Vagina (tissue), 2 donors: Measurements from ENCODE around the gene MAP4K2.

Experiments
- POLR2AphosphoS5 ChIP-seq, 2 donors: sonication (generic); formaldehyde crosslinking; IDR thresholded peaks; one replicate each; pipeline ENCODE4 v1.9.0; 2017; ENCODE audit warnings: antibody characterized with exemption in 2 of 2, mild to moderate bottlenecking in 2 of 2, low read depth in 1 of 2; ENCODE audit not compliant: insufficient read depth in 1 of 2
- TF ChIP-seq, protein P1 (sequence below), 3 experiments: fragments of 450-650 bp in 2 of 3; fragments of 200-600 bp in 1 of 3; sonication (generic) in 1 of 3; IDR thresholded peaks; one replicate each; pipeline ENCODE4 v1.5.1; 2017 to 2019; ENCODE audit warnings: antibody characterized with exemption in 3 of 3, mild to moderate bottlenecking in 2 of 3, moderate library complexity in 2 of 3

DNA sequence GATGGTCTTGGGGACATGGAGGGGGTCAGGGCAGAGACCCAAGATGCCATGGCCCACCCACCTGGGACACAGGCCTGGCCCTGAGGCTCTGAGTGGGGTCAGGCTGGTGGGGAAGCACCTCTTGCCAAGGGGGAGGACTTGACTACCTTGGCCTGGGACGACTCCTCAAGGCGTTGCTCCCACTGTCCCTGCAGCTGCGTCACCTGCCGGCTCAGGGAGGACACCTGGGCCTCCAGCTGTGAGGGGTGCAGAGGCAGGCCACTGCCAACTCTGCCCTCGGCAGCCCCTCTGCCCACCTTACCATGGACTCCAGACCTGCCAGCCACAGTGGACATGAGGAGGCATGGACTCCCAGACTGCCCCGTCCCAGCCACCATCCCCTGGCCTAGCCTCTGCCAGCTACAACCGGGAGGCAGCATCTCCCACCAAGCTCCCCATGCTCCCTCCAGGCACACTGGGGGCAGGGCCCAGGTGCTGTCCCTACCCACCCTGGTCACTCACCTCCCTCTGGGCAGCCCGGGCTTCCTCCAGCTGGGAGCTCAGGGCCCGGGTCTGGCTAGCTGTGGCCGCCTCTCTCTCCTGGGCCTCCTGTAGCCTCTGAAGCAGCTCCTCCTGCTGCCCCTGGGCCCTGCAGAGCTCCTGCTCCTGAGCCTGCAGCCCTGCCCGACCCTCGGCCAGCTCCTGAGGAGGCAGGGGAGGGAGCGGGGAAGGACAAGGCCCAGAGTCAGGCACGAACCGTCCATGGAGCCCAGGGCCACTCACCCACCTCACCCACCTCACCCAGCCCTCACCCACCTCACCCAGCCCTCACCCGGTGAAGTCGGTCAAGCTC lies 32.8 kb upstream of the MAP4K2 start:
- no peak for TF ChIP-seq POLR2AphosphoS5 (IDR thresholded peaks at IDR 0.05; ENCODE audit: insufficient read depth in 1 of 2, low read depth in 1 of 2)
- TF ChIP-seq, protein P1, sequence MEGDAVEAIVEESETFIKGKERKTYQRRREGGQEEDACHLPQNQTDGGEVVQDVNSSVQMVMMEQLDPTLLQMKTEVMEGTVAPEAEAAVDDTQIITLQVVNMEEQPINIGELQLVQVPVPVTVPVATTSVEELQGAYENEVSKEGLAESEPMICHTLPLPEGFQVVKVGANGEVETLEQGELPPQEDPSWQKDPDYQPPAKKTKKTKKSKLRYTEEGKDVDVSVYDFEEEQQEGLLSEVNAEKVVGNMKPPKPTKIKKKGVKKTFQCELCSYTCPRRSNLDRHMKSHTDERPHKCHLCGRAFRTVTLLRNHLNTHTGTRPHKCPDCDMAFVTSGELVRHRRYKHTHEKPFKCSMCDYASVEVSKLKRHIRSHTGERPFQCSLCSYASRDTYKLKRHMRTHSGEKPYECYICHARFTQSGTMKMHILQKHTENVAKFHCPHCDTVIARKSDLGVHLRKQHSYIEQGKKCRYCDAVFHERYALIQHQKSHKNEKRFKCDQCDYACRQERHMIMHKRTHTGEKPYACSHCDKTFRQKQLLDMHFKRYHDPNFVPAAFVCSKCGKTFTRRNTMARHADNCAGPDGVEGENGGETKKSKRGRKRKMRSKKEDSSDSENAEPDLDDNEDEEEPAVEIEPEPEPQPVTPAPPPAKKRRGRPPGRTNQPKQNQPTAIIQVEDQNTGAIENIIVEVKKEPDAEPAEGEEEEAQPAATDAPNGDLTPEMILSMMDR (IDR thresholded peaks at IDR 0.05): no peak
